ENCODE results near the gene KMT2B.

KMT2B gene

DNA sequence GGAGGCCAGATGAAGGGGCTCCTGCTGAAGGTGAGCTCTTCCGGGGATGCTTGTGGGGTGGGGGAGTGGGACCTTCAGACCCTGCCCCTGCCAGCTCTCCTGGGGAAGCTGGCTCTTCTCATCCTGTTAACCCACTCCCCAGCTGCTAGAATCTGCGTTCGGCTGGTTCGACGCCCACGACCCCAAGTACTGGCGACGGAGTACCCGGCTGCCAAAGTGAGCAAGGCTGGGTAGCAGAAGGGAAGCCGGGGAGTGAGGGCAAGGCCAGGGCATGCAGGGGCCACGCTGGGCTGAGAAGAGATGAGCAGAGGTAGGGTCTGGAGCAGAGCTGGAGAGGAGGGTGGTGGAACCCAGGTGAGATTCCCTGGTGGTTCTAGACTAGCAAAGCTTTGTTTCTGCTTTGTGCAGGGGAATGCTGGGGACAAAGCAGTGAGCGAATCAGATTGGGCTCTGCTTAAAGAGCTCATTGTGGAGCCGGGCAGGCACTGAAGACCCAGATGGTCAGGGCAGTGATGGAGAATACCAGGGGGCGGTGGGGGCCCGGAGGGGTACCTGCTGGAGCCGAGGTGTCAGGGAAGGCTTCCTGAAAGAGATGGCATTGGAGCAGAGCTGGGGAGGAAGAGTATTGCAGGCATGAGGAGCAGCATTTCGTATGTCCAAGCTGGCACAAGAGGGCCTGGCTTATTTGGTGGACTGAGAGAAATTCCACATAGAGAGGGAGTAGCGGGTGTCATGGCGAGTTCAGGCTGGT is 10.3 kb downstream of the KMT2B start:
- H3K4me3 ChIP-seq (ENCODE audit: low read depth, low read length), result no peak overlapping the region
- TF ChIP-seq, protein P1, sequence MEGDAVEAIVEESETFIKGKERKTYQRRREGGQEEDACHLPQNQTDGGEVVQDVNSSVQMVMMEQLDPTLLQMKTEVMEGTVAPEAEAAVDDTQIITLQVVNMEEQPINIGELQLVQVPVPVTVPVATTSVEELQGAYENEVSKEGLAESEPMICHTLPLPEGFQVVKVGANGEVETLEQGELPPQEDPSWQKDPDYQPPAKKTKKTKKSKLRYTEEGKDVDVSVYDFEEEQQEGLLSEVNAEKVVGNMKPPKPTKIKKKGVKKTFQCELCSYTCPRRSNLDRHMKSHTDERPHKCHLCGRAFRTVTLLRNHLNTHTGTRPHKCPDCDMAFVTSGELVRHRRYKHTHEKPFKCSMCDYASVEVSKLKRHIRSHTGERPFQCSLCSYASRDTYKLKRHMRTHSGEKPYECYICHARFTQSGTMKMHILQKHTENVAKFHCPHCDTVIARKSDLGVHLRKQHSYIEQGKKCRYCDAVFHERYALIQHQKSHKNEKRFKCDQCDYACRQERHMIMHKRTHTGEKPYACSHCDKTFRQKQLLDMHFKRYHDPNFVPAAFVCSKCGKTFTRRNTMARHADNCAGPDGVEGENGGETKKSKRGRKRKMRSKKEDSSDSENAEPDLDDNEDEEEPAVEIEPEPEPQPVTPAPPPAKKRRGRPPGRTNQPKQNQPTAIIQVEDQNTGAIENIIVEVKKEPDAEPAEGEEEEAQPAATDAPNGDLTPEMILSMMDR (IDR thresholded peaks at IDR 0.05; ENCODE audit: borderline replicate concordance, insufficient read depth, low read depth, low read length), result no peak

DNA sequence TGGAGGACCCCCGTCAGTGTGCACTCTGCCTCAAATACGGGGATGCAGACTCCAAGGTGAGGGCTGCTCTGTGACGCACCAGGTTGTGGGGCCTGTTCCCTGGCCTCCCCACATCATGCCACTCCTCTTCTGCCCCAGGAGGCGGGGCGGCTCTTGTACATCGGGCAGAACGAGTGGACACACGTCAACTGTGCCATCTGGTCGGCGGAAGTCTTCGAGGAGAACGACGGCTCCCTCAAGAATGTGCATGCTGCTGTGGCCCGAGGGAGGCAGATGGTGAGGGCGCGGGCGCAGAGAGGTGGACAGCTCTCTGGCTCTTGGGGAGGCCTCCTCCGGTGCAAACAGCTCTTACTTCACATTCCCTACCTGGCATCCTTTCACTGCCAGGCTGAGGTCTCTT is 11.2 kb downstream of the KMT2B start:
- TF ChIP-seq, protein P1 (IDR thresholded peaks at IDR 0.05; ENCODE audit: borderline replicate concordance, insufficient read depth, low read depth, low read length), result no peak
- H3K4me3 ChIP-seq (ENCODE audit: low read depth, low read length), result no peak overlapping the region

DNA sequence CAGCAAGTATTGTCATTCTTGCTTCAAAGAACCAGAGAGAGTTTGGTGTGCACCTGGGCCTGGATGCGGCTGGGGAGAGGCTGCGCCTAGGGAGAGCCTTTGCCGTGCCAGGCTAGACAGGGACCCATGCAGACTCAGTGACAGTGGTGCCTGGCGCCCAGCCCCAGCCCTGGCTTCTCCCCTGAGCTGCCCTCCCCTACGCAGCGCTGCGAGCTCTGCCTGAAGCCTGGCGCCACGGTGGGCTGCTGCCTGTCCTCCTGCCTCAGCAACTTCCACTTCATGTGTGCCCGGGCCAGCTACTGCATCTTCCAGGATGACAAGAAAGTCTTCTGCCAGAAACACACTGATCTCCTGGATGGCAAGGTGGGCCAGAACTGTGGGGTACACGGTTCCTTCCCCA is 12.0 kb downstream of the KMT2B start:
- H3K4me3 ChIP-seq (ENCODE audit: low read depth, low read length), result no peak overlapping the region
- TF ChIP-seq, protein P1 (IDR thresholded peaks at IDR 0.05; ENCODE audit: borderline replicate concordance, insufficient read depth, low read depth, low read length), result no peak

DNA sequence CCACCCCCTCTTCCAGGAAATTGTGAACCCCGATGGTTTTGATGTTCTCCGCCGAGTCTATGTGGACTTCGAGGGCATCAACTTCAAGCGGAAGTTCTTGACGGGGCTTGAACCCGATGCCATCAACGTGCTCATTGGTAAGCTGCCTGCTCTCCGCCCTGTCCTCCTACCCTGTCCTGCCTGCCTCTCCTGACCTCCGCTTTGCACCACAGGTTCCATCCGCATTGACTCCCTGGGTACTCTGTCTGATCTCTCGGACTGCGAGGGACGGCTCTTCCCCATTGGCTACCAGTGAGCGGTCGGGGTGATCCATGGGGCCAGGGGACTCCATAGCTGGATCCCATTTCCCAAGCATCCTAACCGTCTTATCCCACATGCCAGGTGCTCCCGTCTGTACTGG is 12.5 kb downstream of the KMT2B start:
- H3K4me3 ChIP-seq (ENCODE audit: low read depth, low read length), result no peak overlapping the region
- TF ChIP-seq, protein P1 (IDR thresholded peaks at IDR 0.05; ENCODE audit: borderline replicate concordance, insufficient read depth, low read depth, low read length), result no peak

DNA sequence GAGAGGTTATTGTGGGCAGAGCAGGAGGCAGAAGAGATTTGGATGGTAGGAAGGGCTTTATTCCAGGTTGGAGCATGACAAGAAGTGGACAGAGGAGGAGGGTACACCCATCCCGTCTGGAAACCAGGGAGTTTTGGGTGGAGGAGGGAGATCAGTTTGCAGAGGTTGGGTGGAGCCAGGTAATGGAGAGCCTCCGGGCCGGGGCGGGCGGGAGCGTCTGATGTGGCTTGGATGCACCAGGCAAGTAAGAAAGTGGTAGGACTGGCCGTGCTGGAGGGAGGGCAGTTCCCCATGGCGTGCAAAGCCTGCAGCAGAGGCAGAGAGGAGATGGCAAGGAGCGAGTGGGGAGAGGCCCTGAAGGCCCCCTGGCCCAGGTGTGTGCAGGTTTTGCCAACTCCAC is 13.6 kb downstream of the KMT2B start:
- H3K4me3 ChIP-seq (ENCODE audit: low read depth, low read length), result no peak overlapping the region

DNA sequence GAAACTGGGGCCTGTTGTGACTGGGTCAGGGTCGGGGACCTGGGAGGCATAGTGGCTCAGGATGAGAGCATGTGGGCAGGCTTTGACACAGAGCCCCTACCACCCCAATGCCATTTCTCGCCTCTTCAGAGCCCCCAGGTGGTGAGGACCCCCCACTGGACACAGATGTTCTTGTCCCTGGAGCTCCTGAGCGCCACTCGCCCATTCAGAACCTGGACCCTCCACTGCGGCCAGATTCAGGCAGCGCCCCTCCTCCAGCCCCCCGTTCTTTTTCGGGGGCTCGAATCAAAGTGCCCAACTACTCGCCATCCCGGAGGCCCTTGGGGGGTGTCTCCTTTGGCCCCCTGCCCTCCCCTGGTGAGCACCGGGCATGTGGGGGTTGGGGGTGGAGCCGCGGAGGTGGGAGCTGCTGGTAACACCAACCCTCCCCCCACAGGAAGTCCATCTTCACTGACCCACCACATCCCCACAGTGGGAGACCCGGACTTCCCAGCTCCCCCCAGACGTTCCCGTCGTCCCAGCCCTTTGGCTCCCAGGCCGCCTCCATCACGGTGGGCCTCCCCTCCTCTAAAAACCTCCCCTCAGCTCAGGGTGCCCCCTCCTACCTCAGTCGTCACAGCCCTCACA is 14.1 kb downstream of the KMT2B start:
- H3K4me3 ChIP-seq (ENCODE audit: low read depth, low read length), result no peak overlapping the region
- TF ChIP-seq, protein P1 (IDR thresholded peaks at IDR 0.05; ENCODE audit: borderline replicate concordance, insufficient read depth, low read depth, low read length), result no peak

More for the DNA sequence above, 13.6 kb downstream of the KMT2B start:
- TF ChIP-seq, protein P1 (IDR thresholded peaks at IDR 0.05; ENCODE audit: borderline replicate concordance, insufficient read depth, low read depth, low read length), result no peak
